ENCODE measurements around the gene RFX8. TPM values are rescaled to one million over a fixed set of nuclear protein-coding genes. Genes with fewer than 3 reads are reported as not detected.

The RFX8 gene
- polyA plus RNA-seq (2011; rRNA removed) (1.8 and 2.3 TPM in 2 replicates), polyA minus RNA-seq (2011; rRNA and poly(A)+ RNA removed) (3.3 and 3.9 TPM in 2 replicates)

DNA sequence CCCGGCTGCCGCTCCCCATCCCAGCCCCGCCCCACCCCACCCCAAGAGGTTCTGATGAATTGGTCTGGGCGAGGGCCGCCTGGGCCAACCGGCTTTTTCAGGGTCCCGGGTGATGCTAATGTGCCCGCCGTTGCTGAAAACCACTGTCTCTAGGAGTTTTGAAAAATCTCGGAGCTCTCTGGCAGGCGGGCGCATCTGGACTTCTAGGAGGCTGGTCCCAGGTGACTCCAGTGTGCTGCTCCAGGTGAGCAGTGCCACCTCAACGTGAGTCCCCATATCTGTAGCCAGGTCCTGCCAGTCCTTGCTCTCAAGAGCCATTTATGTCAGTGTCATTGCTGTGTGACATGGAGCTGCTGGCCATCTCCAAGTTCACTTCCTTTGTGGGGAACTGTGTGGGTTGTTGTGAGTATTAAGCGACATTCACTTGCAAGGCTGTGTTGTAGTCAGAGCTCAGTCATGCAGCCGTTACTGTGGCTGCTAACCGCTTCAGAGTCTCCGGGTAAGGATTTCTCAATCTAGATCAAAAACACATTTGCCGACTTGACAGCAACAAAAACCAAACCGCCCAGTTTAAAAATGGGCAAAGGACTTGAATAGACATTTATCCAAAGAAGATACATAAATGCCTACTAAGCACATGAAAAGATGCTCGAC is at the start of gene RFX8:
TSS of gene RFX8 (minus strand) at position 382 of the 654 bp plus-strand sequence. CDS start 8,264 bp downstream, outside the sequence.
- ChIA-PET CTCF (interaction anchor here (1.2 to 1.9 kb wide), 2 partner anchors 39 to 357 kb away, joined by 3 to 5 read pairs; no protein-coding TSS in a partner anchor), POLR2A (interaction anchor here (0.8 to 1.7 kb wide), 9 partner anchors 11 to 225 kb away, joined by 3 to 9 read pairs (median 4); partner anchors contain the start of gene MAP4K4)
- Histone ChIP-seq H3K9me3 (ENCODE audit: control insufficient read depth, insufficient read depth, low read length) (no peaks in the 10 kb centered on the region), H3K27ac (ENCODE audit: low read depth, low read length) (peak within 1 kb of the TSS; percentile 92), H3K4me3 (ENCODE audit: low read depth, low read length) (peak within 1 kb of the TSS; percentile 65), H3K27me3 (ENCODE audit: control insufficient read depth, insufficient read depth, low read length) (no peaks in the 10 kb centered on the region)
- peak; percentile 74 for DNase-seq (ENCODE audit: low read depth, low spot score)
- TF ChIP-seq, protein P1, sequence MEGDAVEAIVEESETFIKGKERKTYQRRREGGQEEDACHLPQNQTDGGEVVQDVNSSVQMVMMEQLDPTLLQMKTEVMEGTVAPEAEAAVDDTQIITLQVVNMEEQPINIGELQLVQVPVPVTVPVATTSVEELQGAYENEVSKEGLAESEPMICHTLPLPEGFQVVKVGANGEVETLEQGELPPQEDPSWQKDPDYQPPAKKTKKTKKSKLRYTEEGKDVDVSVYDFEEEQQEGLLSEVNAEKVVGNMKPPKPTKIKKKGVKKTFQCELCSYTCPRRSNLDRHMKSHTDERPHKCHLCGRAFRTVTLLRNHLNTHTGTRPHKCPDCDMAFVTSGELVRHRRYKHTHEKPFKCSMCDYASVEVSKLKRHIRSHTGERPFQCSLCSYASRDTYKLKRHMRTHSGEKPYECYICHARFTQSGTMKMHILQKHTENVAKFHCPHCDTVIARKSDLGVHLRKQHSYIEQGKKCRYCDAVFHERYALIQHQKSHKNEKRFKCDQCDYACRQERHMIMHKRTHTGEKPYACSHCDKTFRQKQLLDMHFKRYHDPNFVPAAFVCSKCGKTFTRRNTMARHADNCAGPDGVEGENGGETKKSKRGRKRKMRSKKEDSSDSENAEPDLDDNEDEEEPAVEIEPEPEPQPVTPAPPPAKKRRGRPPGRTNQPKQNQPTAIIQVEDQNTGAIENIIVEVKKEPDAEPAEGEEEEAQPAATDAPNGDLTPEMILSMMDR (IDR thresholded peaks at IDR 0.05; ENCODE audit: low read depth, low read length), result no peak

- no peak overlapping the region for H3K27ac ChIP-seq (ENCODE audit: low read depth, low read length)
- DNase-seq (ENCODE audit: low read depth, low spot score), result no peak
- TF ChIP-seq, protein P1 (IDR thresholded peaks at IDR 0.05; ENCODE audit: low read depth, low read length), result no peak
- peaks cover 9% of the 10 kb centered on the region for H3K9me3 ChIP-seq (ENCODE audit: control insufficient read depth, insufficient read depth, low read length)
- ChIA-PET POLR2A (no interaction called here), CTCF (no interaction called here)
- H3K27me3 ChIP-seq (ENCODE audit: control insufficient read depth, insufficient read depth, low read length), result no peaks in the 10 kb centered on the region
- no peak overlapping the region for H3K4me3 ChIP-seq (ENCODE audit: low read depth, low read length)
These were observed 46.6 kb upstream of the RFX8 start for GRCh38 chr2:101521487-101521886.

- ChIA-PET CTCF (interaction anchor here (1.4 kb wide), 1 partner anchor 89 kb away, joined by 4 read pairs; no protein-coding TSS in a partner anchor), POLR2A (no interaction called here)
- peaks cover 10% of the 10 kb centered on the region for H3K9me3 ChIP-seq (ENCODE audit: control insufficient read depth, insufficient read depth, low read length)
- no peak for DNase-seq (ENCODE audit: low read depth, low spot score)
- TF ChIP-seq, protein P1 (IDR thresholded peaks at IDR 0.05; ENCODE audit: low read depth, low read length), result no peak
- H3K27me3 ChIP-seq (ENCODE audit: control insufficient read depth, insufficient read depth, low read length), result no peaks in the 10 kb centered on the region
- H3K4me3 ChIP-seq (ENCODE audit: low read depth, low read length), result no peak overlapping the region
- peak overlapping the region; percentile 22 for H3K27ac ChIP-seq (ENCODE audit: low read depth, low read length)
These were observed 45.3 kb upstream of the RFX8 start for GRCh38 chr2:101520246-101520645.

DNA sequence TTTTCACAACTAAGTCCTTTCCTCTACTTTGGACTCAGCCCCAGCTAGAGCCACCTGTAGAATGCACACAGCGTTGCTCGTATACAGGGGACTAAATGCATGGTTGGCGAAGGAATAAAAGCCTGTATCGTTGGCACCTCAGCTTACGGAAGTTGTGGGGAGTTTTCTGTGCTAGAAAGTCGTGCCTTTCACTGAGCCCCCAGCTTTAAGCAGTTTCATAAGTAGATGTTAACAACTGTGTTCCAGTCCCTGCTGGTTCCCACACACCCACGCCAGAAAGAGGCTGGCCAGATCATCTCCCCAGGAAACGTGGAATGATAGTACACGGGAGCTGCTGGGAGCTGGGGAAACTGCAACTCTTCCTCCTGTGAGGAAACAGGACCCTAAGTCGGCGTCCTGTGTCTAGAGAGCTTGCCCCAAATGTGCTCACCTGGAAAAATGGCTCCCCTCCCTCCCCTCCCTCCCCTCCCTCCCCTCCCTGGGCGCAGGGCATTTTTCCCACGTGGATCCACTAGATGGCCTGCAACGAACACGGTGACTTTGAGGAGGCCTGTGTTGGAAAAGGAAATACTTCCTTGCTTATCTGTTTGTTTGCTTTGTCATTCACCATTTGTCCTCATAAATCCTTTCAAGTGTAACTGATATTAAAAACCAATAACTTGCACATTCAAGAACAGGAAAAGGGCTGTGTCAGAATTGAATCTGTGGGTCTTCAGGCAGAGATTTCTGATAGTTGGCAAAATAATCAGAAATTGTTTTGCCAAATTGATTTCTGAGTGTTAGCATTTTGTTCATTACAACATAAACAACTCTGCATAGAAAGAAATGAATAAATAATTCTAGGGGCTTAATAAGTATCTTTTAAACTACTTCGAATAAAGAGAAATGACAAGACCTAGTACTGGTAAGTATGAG is 43.9 kb upstream of the RFX8 start:
- Histone ChIP-seq H3K27ac (ENCODE audit: low read depth, low read length) (peak overlapping the region; percentile 66), H3K9me3 (ENCODE audit: control insufficient read depth, insufficient read depth, low read length) (peaks cover 10% of the 10 kb centered on the region), H3K27me3 (ENCODE audit: control insufficient read depth, insufficient read depth, low read length) (no peaks in the 10 kb centered on the region), H3K4me3 (ENCODE audit: low read depth, low read length) (no peak overlapping the region)
- ChIA-PET POLR2A (no interaction called here), CTCF (interaction anchor here (1.0 to 3.1 kb wide), 4 partner anchors 18 to 313 kb away, joined by 3 to 10 read pairs (median 4); no protein-coding TSS in a partner anchor)
- TF ChIP-seq, protein P1 (IDR thresholded peaks at IDR 0.05; ENCODE audit: low read depth, low read length), result peak; percentile 43
- no peak for DNase-seq (ENCODE audit: low read depth, low spot score)
